GM19240 (cell line): ENCODE data around the gene SPATA31D4.

Source experiments
- DNase-seq: peaks from one replicate; pipeline ENCODE4 v3.0.0; 2011; ENCODE audit warnings: low spot score; ENCODE audit not compliant: insufficient read length

The SPATA31D4 gene

GRCh38 chr9:81964218-81965171 lies 36.3 kb downstream of the SPATA31D4 start:
- DNase-seq, result no peak

GRCh38 chr9:81968026-81968425 lies 39.8 kb downstream of the SPATA31D4 start:
- no peak for DNase-seq

- DNase-seq, result no peak
Observed at GRCh38 chr9:81969971-81970370, 41.7 kb downstream of the SPATA31D4 start.

DNA sequence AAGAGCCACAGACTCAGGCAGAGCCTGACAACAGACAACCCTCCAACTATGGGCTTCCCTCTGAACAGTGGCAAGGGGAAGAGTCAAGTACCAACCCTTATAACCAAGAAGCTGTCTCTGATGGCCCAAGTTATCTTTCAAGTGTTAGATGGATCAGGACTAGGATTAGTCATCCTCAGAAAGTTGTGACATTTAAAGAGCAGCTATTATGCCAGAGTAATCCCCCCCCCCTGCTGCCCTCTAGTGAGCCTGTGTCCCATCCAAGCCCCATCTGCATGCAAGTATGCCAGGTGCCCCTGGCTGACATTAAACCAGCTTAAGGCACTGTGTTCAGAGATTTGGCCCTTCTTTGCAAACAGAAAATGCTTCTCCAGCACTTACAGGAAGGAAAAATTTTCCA lies 43.5 kb downstream of the SPATA31D4 start:
- DNase-seq, result no peak

GRCh38 chr9:81974764-81975163 lies 46.5 kb downstream of the SPATA31D4 start:
- DNase-seq, result no peak

DNA sequence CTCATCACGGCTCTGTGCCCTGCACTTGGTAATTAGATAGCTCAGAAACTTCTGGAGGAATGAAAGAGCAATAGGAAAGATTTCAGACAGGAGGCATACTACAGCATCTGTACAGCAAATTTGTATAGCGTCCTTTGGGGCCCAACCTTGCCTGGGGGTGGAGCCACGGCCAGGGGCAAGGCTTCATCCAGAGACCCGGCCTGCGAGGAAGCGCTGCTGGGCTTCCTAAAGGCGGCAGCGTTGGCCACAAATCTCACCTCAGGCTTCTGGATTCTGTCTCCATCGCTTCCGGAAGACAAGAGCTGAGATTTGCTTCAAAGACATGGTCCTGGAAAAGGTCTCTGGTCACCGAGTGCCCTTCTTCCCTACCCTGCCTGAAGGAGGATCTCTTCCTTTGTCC lies 48.1 kb downstream of the SPATA31D4 start:
- no peak for DNase-seq

DNA sequence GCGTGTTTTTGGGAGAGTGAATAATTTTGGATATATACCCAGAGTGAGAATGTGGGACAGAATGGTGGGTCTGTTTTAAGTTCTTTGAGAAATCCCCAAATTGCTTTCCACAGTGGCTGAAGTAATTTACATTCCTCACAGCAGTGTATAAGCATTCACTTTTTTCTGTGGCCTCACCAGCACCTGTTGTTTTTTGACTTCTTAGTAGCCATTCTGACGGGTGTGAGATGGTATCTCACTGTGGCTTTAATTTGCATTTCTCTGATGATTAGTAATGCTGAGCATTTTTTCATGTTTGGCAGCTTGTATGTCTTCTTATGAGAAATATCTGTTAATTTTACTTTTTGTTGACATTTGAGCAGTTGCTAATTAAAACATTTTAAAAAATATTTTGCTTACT lies 51.0 kb downstream of the SPATA31D4 start:
- no peak for DNase-seq

DNA sequence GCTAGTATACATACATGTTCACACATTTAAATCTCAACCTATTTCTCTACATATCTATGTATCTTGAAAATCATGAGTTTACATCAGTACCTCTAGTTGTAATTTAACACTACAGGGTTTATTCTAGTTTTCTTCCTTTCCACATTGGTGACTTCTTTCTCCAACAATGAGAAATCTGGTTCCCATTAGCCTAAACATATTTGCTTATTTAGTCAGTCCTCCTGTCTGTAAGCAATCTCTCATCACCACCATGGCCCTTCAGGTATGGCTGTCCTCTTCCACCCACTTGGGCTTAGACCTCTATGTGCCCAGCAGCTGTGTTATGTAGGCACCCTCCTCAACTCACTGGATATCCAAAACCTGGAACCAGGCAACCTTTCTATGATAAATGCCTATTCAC lies 52.3 kb downstream of the SPATA31D4 start:
- no peak for DNase-seq

- DNase-seq, result no peak
Observed at GRCh38 chr9:81981883-81982282, 53.7 kb downstream of the SPATA31D4 start.
